Left lung (tissue), 10 donors: Measurements from ENCODE around the gene CD300LD. TPM values are rescaled to one million over a fixed set of nuclear protein-coding genes. Genes with fewer than 3 reads are reported as not detected.
A peak's percentile ranks its signal among the peaks of the same experiment; 100 is the strongest.
"Not testable (repeated sequence)": the region's sequence is repeated elsewhere in the genome, so short reads cannot be mapped to it uniquely, and the experiment has no call there.

ENCODE experiments used
- ATAC-seq: fragments of 200-7000 bp; cut with Tn5 transposase; one replicate; pipeline ENCODE4 v1.9.1; 2020; ENCODE audit warnings: moderate library complexity
- DNase-seq, 4 donors: peaks; one replicate each; pipeline ENCODE4 v3.0.0-alpha.2; 2013 to 2020
- H3K27ac ChIP-seq, 2 donors: fragments of 200-600 bp; sonication (generic) in 1 of 2; one replicate each; pipeline versions ENCODE4 v1.5.0 to v1.8.0; 2020 to 2021
- H3K27me3 ChIP-seq, 2 donors: fragments of 200-600 bp; sonication (generic) in 1 of 2; one replicate each; pipeline versions ENCODE4 v1.5.0 to v1.8.0; 2020 to 2021
- H3K36me3 ChIP-seq, 2 donors: fragments of 200-600 bp; sonication (generic) in 1 of 2; one replicate each; pipeline versions ENCODE4 v1.5.0 to v1.8.0; 2020 to 2021
- H3K4me1 ChIP-seq, 2 donors: fragments of 200-600 bp; one replicate each; pipeline ENCODE4 v1.8.0; 2021
- H3K4me3 ChIP-seq, 2 donors: fragments of 200-600 bp; sonication (generic) in 1 of 2; one replicate each; pipeline versions ENCODE4 v1.5.0 to v1.8.0; 2020 to 2021; ENCODE audit warnings: mild to moderate bottlenecking in 1 of 2
- H3K9me3 ChIP-seq, 2 donors: fragments of 200-600 bp; sonication (generic) in 1 of 2; one replicate each; pipeline versions ENCODE4 v1.5.0 to v1.8.0; 2020 to 2021
- intact Hi-C, 2 donors: fragments of 100-400 bp; cut with DNase I; formaldehyde crosslinking; loops; one replicate each; pipeline versions ENCODE4 v1.11.2 to v1.14.2; 2022
- polyA plus RNA-seq, 6 donors: library from polyadenylated mRNA; unstranded; fragments of 120-200 nt; gene quantifications; one replicate each; pipeline ENCODE4 v1.2.1, GENCODE V29; 2013; ENCODE audit not compliant: insufficient read length in 6 of 6
- total RNA-seq, 2 donors: library from RNA; stranded (reverse); fragmentation: NEBNext Ultra II Directional; extraction: Animal tissue kit (Norgen Biotek cat#: 25700); gene quantifications; one replicate each; pipeline ENCODE4 v1.2.1, GENCODE V29; 2021
- TF ChIP-seq, protein P1 (sequence below), 2 donors: fragments of 200-600 bp; sonication (generic) in 1 of 2; IDR thresholded peaks; one replicate each; pipeline versions ENCODE4 v1.5.0 to v1.8.0; 2021; ENCODE audit warnings: antibody characterized with exemption in 2 of 2
- donor health status: DM: no; HTN: yes; CAD: no.
- donor health status: DM: no; HTN: no; CAD: no.

Gene CD300LD
- total and polyA plus RNA-seq, 8 donors: 0.29 TPM; not detected in 7

DNA sequence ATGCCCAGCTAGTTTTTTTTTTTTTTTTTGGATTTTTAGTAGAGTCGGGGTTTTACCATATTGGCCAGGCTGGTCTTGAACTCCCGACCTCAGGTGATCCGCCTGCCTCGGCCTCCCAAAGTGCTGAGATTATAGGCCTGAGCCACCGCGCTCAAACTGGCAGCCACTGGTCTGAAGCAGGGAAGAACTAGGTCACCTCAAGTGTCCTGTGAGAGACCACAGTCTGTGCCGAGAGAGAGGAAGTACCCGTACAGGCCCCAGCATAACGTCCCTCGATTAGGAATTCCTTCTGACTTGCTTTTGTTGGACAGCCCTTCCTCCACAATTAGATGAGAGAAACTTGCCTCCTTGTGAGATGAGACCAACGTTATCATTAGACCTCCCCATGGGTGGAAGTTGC lies 45.2 kb upstream of the CD300LD start:
- TF ChIP-seq, protein P1, sequence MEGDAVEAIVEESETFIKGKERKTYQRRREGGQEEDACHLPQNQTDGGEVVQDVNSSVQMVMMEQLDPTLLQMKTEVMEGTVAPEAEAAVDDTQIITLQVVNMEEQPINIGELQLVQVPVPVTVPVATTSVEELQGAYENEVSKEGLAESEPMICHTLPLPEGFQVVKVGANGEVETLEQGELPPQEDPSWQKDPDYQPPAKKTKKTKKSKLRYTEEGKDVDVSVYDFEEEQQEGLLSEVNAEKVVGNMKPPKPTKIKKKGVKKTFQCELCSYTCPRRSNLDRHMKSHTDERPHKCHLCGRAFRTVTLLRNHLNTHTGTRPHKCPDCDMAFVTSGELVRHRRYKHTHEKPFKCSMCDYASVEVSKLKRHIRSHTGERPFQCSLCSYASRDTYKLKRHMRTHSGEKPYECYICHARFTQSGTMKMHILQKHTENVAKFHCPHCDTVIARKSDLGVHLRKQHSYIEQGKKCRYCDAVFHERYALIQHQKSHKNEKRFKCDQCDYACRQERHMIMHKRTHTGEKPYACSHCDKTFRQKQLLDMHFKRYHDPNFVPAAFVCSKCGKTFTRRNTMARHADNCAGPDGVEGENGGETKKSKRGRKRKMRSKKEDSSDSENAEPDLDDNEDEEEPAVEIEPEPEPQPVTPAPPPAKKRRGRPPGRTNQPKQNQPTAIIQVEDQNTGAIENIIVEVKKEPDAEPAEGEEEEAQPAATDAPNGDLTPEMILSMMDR (IDR thresholded peaks at IDR 0.05): no peak
- Histone ChIP-seq H3K36me3 (no peaks in the 10 kb centered on the region), H3K27me3 (peaks cover 0 to 69% of the 10 kb centered on the region in 2 donors), H3K4me1 (peaks cover 0 to 67% of the 10 kb centered on the region in 2 donors), H3K27ac (no peak overlapping the region), H3K9me3 (no peaks in the 10 kb centered on the region), H3K4me3 (no peak overlapping the region)
- DNase-seq (no peak), ATAC-seq (peak; percentile 32)
- intact Hi-C loops: no loop called here

DNA sequence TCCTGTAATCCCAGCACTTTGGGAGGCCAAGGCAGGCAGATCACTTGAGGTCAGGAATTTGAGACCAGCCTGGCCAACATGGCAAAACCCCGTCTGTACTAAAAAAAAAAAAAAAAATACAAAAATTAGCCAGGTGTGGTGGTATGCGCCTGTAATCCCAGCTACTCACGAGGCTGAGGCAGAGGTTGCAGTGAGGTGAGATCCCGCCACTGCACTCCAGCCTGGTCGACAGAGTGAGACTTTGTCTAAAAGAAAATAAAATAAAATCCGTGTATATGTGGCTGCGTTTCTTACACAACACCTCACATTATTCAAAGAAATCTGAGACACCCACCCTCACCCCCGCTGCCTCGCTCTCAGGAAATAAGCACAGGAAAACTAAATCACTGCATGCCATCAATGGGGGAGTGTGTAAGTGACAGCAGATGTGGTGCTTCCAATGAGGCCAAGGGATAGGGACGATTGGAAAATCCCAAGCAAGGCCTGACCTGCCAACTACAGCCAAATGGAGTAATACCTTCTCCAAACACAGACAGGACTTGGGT lies 44.5 kb upstream of the CD300LD start:
- H3K9me3 ChIP-seq, H3K4me3 ChIP-seq, DNase-seq, ATAC-seq, intact Hi-C loops, H3K27ac ChIP-seq, H3K36me3 ChIP-seq: not testable (repeated sequence)
- Histone ChIP-seq H3K27me3 (peaks cover 0 to 73% of the 10 kb centered on the region in 2 donors), H3K4me1 (peaks cover 0 to 67% of the 10 kb centered on the region in 2 donors)

DNA sequence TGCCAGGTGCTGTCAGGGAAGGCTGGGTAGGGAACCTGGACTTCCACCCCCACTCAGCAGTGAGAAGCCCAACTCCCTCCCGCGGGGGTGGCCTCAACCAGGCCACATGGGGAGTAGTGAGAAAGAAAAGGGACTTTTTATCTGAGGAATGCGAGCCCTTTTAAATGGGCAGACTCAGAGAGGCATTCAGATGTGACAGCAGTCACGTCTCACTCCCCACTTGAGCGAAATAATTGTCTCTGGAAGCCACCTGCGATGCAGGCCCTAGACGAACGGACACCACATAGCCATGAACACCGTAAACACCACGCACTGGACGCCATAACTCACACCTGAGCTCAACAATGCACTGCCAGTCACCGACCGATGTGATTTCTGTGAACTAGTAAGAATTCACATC lies 43.3 kb upstream of the CD300LD start:
- intact Hi-C loops: no loop called here
- TF ChIP-seq, protein P1 (IDR thresholded peaks at IDR 0.05): no peak
- H3K4me3 ChIP-seq: no peak overlapping the region
- H3K36me3 ChIP-seq: no peaks in the 10 kb centered on the region
- H3K27ac ChIP-seq: no peak overlapping the region
- no peak for ATAC-seq
- H3K27me3 ChIP-seq: peaks cover 0 to 64% of the 10 kb centered on the region in 2 donors
- no peaks in the 10 kb centered on the region for H3K9me3 ChIP-seq
- no peak for DNase-seq
- peaks cover 0 to 66% of the 10 kb centered on the region in 2 donors for H3K4me1 ChIP-seq

DNA sequence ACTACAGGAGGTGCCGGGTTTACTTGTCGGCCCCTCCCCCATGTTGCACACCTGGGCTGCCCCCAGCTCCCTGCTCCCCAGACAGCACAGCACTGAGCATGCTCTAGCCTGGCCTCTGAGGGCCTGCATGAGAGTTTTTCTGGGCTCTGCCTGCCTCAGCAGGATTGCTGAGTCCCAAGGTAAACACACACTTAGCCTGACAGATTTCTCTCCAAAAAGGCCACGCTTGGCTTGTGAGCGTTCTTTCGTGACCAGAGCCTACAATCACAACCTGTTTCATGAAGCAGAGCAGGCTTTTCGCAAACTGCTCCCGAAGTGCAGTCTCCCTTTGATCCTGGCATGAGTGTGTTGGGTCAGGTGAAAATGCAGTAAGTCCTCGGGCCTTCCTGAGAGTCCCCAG lies 41.2 kb upstream of the CD300LD start:
- Histone ChIP-seq H3K4me1 (peaks cover 0 to 58% of the 10 kb centered on the region in 2 donors), H3K4me3 (no peak overlapping the region), H3K36me3 (no peaks in the 10 kb centered on the region), H3K27me3 (peaks cover 0 to 54% of the 10 kb centered on the region in 2 donors), H3K27ac (no peak overlapping the region), H3K9me3 (no peaks in the 10 kb centered on the region)
- TF ChIP-seq, protein P1 (IDR thresholded peaks at IDR 0.05): no peak
- intact Hi-C loops: no loop called here
- ATAC-seq: no peak
- DNase-seq: peak in 1 of 4 donors; percentile 18

DNA sequence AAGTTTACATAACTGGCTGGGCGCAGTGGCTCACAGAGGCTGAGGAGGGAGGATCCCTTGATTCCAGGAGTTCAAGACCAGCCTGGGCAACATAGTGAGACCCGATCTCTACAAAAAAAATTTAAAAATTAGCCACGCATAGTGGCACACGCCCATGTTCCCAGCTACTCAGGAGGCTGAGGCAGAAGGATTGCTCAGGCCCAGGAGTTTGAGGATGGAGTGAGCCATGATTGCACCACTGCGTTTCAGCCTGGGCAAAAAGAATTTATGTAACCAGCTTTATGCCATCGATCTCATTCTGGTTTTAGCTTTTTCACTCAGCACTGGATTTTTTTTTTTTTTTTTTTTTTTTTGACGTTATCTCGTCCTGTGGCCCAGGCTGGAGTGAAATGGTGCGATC lies 40.5 kb upstream of the CD300LD start:
- TF ChIP-seq, protein P1 (IDR thresholded peaks at IDR 0.05): no peak
- H3K27ac ChIP-seq: peak overlapping the region in 1 of 2 donors; percentile 74
- intact Hi-C loops: no loop called here

More for the DNA sequence above, 40.5 kb upstream of the CD300LD start:
- no peaks in the 10 kb centered on the region for H3K9me3 ChIP-seq
- peak; percentile 43 for ATAC-seq
- H3K4me1 ChIP-seq: peaks cover 0 to 51% of the 10 kb centered on the region in 2 donors
- DNase-seq: no peak
- peaks cover 0 to 52% of the 10 kb centered on the region in 2 donors for H3K27me3 ChIP-seq
- no peaks in the 10 kb centered on the region for H3K36me3 ChIP-seq
- H3K4me3 ChIP-seq: no peak overlapping the region
